CD4-positive, alpha-beta T cell treated with Interleukin-1 beta for 1 hour (primary cell): Measurements from ENCODE around the gene CPT1A.
"Not testable (repeated sequence)": the region's sequence is repeated elsewhere in the genome, so short reads cannot be mapped to it uniquely, and the experiment has no call there.

ENCODE experiments used
- DNase-seq, 2 donors: peaks; one replicate each; pipeline ENCODE4 v3.0.0-alpha.2; 2020 to 2022

Gene CPT1A

DNA sequence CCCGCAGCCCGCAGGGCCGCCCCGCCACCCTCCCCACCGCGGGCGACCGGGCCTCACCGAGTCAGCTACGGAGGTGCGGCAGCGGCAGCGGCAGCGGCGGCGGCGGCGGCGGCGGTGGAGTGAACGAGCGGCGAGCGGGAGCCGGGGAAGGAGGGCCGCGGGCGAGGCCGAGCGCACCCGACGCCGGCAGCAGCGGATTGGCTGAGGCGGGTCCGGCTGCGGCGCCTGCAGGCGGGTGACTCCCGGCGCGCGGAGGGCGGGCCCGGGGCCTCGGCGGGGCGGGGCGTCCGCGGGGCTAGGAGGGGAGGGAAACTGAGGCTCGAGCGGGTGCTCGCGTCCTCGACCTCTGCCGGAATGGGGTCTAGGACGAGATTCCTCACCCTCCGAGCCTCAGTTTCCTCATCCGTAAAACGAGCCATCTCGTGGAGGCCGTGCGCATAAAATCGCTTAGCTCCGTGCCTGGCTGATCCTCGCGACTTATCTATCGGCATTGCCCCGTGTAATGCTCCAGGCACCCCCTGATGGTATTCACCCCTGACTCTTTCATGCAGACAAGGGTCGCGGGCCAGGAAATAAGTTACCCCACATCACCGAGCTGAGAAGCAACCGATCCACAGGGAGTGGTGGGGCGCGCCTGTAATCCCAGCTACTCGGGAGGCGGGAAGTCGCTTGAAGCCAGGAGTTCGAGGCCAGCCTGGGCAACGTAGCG is at the start of gene CPT1A:
Gene CPT1A, minus strand, starts transcription at position 199 of the 709 bp plus-strand sequence. CDS start 26,442 bp downstream, outside the sequence.
- peak; percentile 73 to 74 for DNase-seq

DNA sequence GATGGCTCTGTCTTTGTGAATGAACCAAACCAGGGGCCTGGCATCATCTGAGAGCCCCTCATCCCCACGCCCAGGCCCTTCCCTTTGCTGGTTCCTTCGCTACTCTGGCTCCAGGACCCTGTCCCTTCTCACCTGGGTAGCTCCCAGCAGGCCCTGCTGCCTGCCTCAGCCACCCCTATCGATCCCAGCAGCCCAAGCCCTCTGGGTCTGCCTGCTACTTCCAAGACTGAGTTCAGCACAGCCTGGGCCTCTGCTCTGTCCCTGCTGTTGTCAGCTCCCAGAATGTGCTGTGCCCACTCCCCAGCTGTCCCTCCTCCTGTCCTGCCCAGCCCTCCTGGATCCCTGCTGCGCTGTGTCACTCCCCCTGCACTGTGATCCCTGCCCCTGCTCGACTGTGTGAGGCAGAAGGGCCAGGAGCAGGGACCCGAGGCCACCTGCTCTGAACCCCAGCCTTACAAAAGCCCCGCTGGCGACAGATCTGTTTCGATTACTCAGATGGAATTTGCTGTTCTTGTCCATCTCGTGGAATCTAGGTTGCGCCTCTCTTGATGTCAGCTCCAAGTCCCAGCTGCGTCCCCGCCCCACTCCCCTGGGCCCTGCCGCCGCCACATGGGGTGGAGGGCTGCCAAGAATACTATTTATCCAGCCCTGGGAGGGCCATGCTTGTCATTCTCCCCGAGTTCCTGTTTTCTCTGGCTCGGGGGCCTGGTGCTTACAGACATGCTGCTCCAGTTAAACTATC is 48.9 kb upstream of the CPT1A start:
- DNase-seq = no peak

DNA sequence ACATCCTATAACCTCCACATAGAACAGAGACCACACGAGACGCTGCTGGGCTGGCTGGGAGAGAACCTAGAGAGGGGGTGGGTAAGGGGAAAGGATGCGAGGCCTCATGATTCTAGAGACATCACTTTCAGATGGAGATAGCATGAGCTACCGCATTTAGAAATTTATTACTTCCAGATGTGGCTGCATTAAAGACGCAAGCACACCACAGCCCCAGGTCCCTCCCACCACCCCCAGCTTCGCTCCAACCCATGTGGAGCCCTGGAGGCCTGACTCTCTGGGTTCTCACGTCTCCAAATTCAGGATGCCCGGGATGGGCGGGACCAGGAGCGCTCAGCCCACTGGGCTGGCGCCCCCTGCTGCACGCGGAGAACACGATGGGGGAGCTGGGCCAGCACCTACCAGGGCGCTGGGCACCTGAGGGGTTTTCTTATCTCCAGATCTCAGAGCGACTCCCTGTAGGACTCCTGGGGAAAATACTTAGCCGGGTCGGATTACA is 48.3 kb upstream of the CPT1A start:
- no peak for DNase-seq

DNA sequence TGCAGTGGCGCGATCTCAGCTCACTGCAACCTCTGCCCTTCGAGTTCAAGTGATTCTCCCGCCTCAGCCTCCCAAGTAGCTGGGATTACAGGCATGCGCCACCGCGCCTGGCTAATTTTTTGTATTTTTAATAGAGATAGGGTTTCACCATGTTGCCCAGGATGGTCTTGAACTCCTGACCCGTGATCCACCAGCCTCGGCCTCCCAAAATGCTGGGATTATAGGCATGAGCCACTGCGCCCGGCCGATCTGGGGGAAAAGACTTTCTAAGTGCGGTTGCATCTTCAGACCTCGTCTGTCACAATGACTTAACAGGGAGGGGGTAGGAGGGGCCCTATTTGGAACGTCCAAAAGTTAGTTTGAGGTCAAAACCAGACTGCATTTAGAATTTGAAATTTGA is 43.1 kb upstream of the CPT1A start:
- DNase-seq = not testable (repeated sequence)

DNA sequence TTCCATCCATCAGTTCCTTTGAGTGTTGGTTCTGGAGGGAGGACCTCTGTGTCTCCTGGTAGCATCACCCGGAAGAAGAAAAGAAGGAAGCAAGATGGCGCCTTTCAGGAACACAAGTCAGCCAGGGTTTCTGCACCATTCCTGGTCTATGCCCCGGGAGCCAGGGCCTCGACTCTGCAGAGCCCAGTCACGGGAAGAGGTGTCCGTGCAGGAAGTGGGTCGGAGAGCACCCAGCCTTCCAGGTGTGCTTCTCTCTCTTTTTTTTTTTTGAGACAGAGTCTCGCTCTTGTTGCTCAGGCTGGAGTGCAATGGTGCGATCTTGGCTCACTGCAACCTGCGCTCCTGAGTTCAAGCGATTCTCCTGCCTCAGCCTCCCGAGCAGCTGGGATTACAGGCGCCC is 40.7 kb upstream of the CPT1A start:
- no peak for DNase-seq

DNA sequence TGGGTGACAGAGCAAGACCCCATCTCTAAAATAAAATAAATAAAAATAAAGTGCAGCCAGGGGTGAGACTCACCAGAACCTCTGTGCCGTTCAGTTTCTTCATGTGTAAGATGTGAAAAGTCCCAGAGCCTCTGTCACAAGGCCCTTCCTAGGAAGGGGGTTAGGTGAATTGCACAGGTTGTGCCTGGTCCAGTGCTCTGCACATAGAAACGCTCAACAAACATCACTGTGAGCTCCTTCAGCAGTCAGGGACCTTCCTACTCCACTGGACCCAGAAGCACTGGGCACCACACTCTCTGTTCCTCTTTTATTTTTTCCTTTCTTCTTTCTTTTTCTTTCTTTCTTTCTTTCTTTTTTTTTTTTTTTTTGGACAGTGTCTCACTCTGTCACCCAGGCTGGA is 39.6 kb upstream of the CPT1A start:
- no peak for DNase-seq

DNA sequence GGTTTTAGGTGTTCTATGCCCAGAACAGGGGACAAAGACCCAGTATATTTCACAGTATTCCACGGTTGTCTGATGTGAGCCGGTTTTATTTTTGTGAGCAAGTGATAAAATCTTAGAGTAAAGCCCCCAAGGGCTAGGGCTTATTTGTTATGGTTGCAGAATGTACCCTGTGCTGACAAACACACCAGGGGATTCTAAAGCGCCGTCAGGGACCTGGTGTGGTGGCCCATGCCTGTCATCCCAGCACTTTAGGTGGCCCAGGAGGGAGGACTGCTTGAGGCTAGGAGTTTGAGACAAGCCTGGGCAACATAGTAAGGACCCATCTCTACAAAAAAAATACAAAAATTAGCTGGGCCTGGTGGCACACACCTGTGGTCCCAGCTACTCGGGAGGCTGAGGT is 39.1 kb upstream of the CPT1A start:
- DNase-seq = no peak

DNA sequence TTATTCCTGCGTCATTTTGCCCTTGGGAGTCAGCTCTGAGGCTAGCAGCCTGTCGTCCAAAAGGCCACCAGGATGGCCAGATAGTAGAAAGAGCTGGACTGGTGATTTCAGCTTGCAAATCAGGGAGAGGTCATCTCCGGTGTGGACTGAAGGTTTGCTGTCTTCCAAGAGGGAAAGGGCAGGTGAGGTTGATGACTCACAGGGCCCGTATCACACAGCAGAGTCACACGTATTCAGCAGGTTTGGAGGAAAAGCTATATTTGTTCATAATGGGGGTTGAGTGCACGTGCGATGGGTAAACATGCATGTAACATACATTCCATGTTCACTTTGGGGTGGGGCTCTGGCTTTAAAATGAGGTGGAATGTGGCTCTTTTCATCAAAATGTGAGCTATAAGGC is 36.3 kb upstream of the CPT1A start:
- no peak for DNase-seq

DNA sequence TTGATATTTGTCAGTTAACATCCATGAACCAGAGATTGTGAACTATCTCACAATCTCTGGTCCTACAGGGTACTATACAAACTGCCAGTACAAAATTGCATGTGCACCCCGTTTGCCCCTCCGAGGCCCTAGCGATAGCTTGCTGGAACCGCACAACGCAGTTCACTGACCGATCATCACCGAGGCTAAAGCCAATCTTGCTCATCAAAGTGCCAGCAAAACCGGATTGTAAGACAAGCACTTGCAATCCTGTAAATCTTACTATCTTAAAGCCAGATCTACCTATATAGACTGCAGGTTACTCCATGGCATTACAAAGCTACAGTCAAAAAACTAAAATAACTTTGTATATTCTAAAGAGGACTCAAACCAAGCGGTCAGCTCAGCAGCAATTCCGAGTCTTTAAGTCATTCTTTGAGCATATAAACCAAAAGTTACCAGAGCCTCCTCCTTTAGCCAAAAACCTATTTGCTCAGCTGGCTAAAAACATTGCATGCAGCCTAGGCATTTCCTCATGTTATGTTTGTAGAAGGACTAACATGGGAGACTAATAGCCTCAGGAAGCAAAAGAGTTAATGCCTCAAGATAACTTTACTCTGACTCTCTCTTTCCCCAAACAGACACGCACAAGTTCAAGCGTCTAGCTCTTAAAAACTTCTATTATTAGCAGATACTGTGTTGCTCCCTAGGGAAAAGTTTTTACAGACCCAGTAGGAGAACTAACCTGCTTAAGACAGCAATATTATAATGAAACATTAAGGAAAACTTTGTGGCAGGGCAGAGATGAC is 30.7 kb upstream of the CPT1A start:
- no peak for DNase-seq

DNA sequence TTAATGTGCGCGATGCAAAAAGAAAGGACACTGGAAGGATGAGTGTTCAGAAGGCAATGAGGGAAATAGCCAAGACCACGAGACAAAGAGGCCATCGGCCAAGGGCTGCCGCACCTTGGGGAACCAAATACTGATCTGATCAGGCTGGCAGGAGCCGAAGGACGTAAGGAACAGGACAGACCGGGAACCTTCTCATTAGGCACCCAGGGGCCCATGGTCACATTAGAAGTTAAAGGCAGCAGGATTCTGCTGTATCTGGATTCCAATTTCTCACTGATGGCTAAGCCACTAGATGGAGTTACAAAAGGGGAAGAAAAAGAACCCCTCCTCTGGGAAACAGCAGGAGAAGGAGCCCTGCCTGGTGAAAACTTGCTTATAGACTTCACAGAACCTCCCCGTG is 28.8 kb upstream of the CPT1A start:
- no peak for DNase-seq

DNA sequence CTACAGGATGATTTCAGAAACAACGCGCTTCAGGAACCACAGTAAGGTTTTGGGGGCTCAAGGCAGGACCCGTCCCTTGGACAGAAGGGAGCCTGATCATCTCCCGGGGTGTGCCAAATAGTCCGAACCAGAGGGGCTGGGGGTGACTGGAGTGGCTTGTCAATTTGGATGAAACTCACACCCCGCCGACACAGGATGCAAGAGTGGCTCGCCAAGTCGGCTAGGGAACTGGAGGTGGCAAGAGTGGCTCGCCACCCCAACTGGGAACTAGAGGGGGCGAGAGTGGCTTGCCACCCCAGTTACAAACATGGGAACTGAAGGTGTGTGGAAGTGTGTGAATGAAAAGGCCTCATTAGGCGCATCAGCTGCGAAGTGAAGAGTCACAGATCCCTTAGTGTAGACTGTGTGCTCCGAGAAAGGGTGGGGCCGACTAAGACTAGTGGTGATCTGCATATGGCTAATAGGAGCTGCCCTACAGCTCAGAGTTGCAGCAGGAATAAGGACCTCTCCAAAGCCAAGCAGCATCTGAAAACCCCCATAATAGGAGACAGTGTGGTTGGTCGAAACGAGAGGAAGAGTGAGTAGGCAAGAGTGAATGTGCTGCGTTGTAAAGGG is 26.6 kb upstream of the CPT1A start:
- DNase-seq = no peak

DNA sequence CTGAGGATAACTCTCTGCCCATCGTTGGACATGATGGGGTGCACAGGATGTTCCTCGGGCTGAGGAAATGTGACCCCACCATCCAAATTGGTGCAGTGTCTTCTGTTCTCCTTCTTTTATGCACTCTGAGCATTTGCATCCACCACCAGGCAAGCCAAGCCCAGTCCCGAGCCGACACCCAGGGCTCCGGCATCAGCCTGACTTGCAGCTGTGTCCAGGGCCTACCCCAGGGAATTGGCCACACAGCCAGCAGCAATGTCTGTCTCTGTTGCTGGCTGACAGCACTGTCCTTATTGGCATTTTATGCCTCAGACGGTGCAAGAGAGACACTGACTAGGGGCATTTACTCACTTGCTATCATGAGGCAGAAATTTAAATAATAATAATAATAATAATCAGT is 25.4 kb upstream of the CPT1A start:
- DNase-seq = no peak

DNA sequence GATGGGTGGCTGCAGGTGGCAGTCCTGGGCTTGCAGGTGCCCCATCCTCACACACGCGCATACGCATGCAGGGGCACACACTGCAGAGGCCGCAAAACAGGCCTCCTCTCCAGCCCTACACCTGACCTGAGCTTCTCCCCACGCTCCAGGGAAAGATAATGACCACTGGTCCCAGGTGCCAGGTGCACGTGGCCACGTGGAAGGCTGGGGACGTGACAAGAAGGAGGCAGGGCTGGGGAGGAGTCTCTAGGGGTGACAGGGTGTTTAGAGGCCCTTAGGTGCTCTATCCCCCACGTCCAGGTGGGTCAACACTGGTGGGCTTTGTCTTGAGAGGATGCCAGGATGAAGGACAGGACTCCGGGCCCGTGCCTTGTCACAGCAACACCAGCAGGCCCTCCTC is 23.5 kb upstream of the CPT1A start:
- no peak for DNase-seq

DNA sequence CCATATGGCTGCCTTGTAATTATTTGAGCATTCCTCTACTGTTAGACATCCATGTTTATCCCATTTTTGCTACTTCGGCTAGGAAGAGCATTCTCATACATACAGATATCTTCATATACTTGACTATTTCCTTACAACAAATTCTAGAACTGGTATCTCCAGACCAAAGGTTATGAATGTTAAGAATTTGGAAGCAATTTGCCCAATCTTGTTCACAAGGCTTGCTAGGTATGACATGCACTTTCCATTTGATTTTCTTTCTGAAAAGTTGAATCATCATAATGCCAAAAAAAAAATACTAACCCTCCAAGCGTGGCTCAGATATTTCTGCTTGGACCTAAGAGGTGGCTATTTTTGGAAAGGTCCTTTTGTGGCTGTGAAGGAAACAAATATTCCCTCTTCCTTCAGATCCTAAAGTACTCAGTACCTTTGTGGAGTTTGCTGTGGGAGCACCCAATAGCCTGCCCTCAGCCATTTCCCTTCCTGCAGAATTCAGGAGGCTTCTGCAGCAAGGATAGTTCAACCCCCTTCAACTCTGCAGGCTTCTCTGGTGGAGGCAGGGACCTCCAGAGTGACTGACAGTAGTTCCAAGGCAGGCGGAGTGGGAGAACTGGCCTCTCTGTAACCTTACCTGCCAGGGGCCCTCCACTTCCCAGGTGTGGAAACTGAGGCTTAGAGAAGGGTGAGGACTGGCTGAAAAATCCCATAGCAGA is 22.0 kb upstream of the CPT1A start:
- DNase-seq = no peak

DNA sequence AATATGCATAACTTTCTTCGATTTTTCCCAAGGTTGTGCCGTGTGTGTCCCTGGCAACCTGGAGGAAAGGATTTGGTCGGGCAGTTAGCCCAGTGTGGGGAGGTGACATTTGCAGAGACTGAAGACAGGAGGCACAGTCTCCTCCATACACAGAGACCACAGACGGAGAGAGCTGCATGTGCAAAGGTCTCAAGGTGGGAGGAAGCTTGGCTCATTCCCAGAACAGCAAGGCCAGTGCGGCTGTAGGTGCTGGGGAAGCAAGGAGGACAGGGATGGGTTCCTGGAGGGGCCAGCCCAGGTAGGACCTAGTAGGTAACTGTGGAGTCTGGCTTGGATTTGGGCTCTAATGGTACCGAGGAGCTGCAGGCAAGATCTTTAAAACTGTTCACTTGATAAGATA is 20.7 kb upstream of the CPT1A start:
- no peak for DNase-seq

DNA sequence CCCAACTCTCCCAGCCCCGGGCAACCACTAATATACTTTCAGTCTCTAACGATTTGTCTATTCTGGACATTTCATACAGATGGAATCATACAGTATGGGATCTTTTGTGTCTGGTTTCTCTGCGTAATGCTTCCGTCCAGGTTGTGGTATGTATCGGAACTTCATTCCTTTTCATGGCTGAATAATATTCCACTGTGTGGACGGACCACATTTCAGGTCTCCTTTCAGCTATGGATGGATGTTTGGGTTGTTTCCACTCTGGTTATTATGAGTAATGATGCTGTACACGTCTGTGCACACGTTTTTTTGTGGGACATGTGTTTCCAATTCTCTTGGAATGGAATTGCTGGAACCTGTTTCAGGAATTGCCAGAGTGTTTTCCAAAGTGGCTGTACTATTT is 17.4 kb upstream of the CPT1A start:
- no peak for DNase-seq

DNA sequence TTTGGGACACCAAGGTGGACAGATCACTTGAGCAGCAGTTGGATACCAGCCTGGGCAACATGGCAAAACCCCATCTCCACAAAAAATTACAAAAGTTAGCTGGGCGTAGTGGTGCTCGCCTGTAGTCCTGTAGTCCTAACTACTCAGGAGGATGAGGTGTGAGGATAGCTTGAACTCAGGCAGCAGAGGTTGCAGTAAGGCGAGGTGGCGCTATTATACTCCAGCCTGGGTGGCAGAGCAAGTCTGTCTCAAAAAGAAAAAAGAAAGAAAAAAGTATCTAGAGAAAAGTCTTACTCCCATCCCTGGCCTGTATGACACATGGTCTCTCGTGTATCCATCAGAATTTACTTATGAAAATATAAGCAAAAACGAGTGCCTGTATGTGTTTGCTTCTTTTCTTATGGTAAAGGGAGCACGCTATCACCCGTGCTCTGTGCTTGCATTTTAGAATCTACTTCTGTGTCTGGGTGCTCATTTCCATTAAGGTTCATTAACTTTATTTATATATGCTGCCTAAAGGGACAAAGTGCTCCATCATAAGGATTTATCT is 15.4 kb upstream of the CPT1A start:
- DNase-seq = no peak

DNA sequence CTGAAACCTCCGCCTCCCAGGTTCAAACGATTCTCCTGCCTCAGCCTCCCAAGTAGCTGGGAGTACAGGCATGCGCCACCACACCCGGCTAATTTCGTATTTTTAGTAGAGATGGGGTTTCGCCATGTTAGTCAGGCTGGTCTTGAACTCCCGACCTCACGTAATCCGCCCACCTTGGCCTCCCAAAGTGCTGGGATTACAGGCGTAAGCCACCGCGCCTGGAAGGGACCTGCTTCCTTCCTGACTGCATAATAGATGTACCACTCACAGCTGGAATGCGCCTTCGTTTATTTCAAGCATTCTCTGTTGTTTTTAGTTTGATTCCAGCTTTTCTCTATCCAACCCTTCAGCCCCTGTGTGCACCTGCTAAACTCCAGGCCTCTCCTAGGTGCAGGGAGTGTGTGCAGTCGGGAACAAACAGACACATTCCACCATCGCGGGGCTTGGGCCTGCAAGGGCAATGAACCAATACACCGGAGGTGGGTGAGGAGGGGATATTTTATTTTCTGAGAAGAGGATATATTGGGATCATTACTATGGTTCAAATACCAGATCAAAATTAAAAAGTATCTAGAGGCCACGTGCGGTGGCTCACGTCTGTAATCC is 14.8 kb upstream of the CPT1A start:
- not testable (repeated sequence) for DNase-seq

DNA sequence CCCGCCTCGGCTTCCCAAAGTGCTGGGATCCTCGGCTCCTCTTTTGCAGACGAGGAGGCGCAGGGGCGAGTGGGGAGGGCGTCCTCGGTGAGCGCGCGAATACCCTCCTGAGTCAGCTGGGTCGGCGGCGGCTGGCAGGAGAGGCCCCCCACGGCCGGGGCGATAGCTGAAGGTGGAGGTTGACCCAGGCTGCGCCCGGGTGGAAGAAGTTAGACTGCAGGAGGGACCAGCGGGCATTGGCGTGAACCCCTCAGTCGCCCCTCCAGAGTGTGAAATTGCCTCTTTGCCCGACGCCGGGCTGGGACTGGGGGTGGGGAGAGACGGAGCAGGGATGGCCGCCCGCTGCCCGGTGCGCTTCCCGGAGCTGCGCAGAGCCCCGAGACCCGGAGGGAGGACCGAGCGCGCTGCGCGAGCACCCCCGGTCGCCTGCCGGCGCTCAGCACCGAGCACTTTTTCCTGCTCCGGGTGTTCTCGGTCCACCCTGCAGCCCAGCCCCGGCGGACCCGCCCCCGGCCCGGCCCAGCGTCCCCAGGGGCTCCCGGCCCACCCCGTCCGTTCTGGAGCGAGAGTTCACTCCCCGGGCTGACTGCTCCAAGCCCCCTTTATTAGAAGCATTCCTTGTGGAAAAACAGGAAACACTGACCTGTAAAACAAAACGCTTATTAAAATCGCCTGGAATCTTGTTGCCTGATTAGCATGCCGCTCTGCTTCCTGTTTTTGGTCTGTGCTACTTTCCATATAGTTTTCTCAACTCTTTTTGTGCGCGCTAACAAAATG is 13.7 kb upstream of the CPT1A start:
- peak; percentile 30 to 37 for DNase-seq

DNA sequence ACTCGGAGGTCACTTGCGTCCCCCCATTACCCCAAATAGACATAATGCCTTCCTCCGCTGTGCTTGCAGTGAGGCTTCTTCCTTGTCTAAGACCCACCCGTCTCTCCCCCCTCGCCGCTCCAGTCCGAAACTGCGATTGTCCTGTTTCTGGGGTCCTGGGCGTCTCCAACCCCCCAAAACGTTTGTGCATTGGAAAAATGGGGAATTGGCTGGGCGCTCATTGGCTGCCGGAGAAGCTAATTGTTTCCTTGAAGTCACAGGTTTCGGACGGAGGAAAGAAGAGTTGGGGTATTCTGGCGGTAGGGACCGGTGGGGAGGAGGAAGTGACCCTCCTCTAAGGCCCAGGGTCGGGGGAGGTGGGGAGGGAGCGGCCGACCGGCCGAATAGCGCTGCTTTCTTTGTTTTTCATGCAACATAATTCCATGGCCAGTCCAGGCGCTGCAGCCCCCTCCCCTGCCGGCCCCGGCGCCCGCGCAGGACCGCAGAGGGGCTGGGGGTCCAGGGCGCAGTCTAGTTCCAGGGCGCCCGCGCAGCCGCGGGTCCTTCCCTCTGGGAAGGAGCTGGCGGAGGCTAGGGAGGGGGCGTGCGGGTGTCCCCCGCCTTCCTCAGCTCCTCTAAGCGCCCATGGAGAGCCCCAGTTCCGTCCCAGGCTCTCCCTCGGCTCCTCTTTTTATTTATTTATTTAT is 12.7 kb upstream of the CPT1A start:
- no peak for DNase-seq
